ENCODE results near the gene PCGF3.

Gene PCGF3

GRCh38 chr4:706834-707598 lies 1.4 kb downstream of the PCGF3 start:
- no peaks in the 10 kb centered on the region for H3K36me3 ChIP-seq (ENCODE audit: insufficient read depth, low read length)
- peaks cover 57% of the 10 kb centered on the region for H3K79me2 ChIP-seq (ENCODE audit: insufficient read depth, low read length)
- peaks cover 29% of the 10 kb centered on the region for H3K4me1 ChIP-seq (ENCODE audit: insufficient read depth, low read length, poor library complexity, severe bottlenecking)
- H3K4me3 ChIP-seq (ENCODE audit: low read length, poor library complexity, severe bottlenecking) = peak overlapping the region; percentile 98
- H3K9me2 ChIP-seq (replicated peaks; ENCODE audit: low read depth, low read length) = no peaks in the 10 kb centered on the region
- peak overlapping the region; percentile 99 for H3K4me2 ChIP-seq (ENCODE audit: low read depth, low read length, poor library complexity, severe bottlenecking)
- H2AFZ ChIP-seq (ENCODE audit: low read length) = no peak overlapping the region
- H3K9ac ChIP-seq (ENCODE audit: low read depth, low read length, poor library complexity, severe bottlenecking) = peak overlapping the region; percentile 99
- peaks cover 31% of the 10 kb centered on the region for H4K20me1 ChIP-seq (ENCODE audit: insufficient read depth, low read length, poor library complexity, severe bottlenecking)
- TF ChIP-seq, protein P1, sequence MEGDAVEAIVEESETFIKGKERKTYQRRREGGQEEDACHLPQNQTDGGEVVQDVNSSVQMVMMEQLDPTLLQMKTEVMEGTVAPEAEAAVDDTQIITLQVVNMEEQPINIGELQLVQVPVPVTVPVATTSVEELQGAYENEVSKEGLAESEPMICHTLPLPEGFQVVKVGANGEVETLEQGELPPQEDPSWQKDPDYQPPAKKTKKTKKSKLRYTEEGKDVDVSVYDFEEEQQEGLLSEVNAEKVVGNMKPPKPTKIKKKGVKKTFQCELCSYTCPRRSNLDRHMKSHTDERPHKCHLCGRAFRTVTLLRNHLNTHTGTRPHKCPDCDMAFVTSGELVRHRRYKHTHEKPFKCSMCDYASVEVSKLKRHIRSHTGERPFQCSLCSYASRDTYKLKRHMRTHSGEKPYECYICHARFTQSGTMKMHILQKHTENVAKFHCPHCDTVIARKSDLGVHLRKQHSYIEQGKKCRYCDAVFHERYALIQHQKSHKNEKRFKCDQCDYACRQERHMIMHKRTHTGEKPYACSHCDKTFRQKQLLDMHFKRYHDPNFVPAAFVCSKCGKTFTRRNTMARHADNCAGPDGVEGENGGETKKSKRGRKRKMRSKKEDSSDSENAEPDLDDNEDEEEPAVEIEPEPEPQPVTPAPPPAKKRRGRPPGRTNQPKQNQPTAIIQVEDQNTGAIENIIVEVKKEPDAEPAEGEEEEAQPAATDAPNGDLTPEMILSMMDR (conservative IDR thresholded peaks at IDR 0.05; ENCODE audit: low read length) = no peak
- no peak for TF ChIP-seq EZH2phosphoT487 (IDR thresholded peaks at IDR 0.05; ENCODE audit: borderline replicate concordance)
- H3K9me3 ChIP-seq (ENCODE audit: insufficient read depth, low read depth, low read length) = no peaks in the 10 kb centered on the region
- H3K27me3 ChIP-seq (ENCODE audit: insufficient read depth, low read length, poor library complexity, severe bottlenecking) = peaks cover 5% of the 10 kb centered on the region
- no peaks in the 10 kb centered on the region for H3F3A ChIP-seq (ENCODE audit: low read depth)

DNA sequence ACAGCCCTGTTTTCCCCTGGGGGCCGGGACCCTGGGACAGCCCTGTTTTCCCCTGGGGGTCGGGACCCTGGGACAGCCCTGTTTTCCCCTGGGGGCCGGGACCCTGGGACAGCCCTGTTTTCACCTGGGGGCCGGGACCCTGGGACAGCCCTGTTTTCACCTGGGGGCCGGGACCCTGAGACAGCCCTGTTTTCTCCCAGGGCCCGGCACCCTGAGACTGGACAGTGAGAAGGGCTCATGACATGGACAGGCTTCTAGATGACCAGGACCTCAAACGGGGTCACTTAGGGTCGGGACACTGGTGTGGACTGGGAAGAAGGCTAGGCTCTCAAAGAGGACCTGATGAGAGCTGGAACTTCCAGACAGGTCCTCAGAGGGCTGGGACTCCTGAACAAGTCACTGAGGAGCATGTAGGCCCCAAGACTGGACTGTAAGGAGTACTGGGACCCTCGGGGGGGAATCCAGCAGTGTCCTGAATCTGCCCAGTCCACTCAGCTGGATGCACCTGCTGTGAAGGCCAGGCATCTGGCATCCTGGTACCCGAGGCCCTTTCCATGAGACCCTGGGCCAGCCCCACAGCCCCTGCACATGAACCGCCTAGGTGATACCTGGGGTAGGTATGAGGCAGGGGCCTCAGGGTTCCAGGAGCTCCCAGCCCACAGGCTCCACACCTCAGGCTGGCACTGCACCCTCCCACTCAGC lies 2.4 kb downstream of the PCGF3 start:
- H3K4me1 ChIP-seq (ENCODE audit: insufficient read depth, low read length, poor library complexity, severe bottlenecking) = peaks cover 29% of the 10 kb centered on the region
- no peaks in the 10 kb centered on the region for H3K9me3 ChIP-seq (ENCODE audit: insufficient read depth, low read depth, low read length)
- peak overlapping the region; percentile 98 for H3K4me3 ChIP-seq (ENCODE audit: low read length, poor library complexity, severe bottlenecking)
- TF ChIP-seq, protein P1 (conservative IDR thresholded peaks at IDR 0.05; ENCODE audit: low read length) = no peak
- H4K20me1 ChIP-seq (ENCODE audit: insufficient read depth, low read length, poor library complexity, severe bottlenecking) = peaks cover 31% of the 10 kb centered on the region
- H3K27me3 ChIP-seq (ENCODE audit: insufficient read depth, low read length, poor library complexity, severe bottlenecking) = peaks cover 5% of the 10 kb centered on the region
- peak overlapping the region; percentile 99 for H3K9ac ChIP-seq (ENCODE audit: low read depth, low read length, poor library complexity, severe bottlenecking)
- peaks cover 68% of the 10 kb centered on the region for H3K79me2 ChIP-seq (ENCODE audit: insufficient read depth, low read length)
- no peak overlapping the region for H2AFZ ChIP-seq (ENCODE audit: low read length)
- no peaks in the 10 kb centered on the region for H3F3A ChIP-seq (ENCODE audit: low read depth)
- H3K9me2 ChIP-seq (replicated peaks; ENCODE audit: low read depth, low read length) = no peaks in the 10 kb centered on the region
- peak overlapping the region; percentile 99 for H3K4me2 ChIP-seq (ENCODE audit: low read depth, low read length, poor library complexity, severe bottlenecking)
- H3K36me3 ChIP-seq (ENCODE audit: insufficient read depth, low read length) = no peaks in the 10 kb centered on the region

DNA sequence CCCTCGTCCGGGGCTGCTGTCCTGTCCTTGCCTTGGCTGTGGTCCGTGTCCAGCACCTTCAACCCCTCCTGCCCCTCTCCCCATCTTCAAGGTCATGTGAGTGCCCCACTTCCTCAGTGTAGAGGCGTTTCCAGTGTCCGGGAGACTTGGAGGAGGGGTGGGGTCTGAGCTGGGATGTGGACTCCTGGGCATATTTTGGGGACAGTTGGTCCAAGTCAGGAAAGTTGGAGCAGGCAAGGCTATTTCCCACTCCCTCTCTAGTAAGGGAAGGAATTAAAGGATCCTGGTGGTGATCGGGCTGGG lies 3.0 kb downstream of the PCGF3 start:
- peak overlapping the region; percentile 99 for H3K9ac ChIP-seq (ENCODE audit: low read depth, low read length, poor library complexity, severe bottlenecking)

More for the DNA sequence above, 3.0 kb downstream of the PCGF3 start:
- Histone ChIP-seq H3K4me1 (ENCODE audit: insufficient read depth, low read length, poor library complexity, severe bottlenecking) (peaks cover 29% of the 10 kb centered on the region), H3K27me3 (ENCODE audit: insufficient read depth, low read length, poor library complexity, severe bottlenecking) (peaks cover 5% of the 10 kb centered on the region), H3K9me2 (replicated peaks; ENCODE audit: low read depth, low read length) (no peaks in the 10 kb centered on the region), H4K20me1 (ENCODE audit: insufficient read depth, low read length, poor library complexity, severe bottlenecking) (peaks cover 34% of the 10 kb centered on the region), H3K9me3 (ENCODE audit: insufficient read depth, low read depth, low read length) (no peaks in the 10 kb centered on the region), H3K36me3 (ENCODE audit: insufficient read depth, low read length) (no peaks in the 10 kb centered on the region), H3K4me2 (ENCODE audit: low read depth, low read length, poor library complexity, severe bottlenecking) (peak overlapping the region; percentile 99), H3F3A (ENCODE audit: low read depth) (no peaks in the 10 kb centered on the region), H3K4me3 (ENCODE audit: low read length, poor library complexity, severe bottlenecking) (peak overlapping the region; percentile 98), H2AFZ (ENCODE audit: low read length) (no peak overlapping the region), H3K79me2 (ENCODE audit: insufficient read depth, low read length) (peaks cover 73% of the 10 kb centered on the region)
- TF ChIP-seq EZH2phosphoT487 (IDR thresholded peaks at IDR 0.05; ENCODE audit: borderline replicate concordance) = no peak
- TF ChIP-seq, protein P1 (conservative IDR thresholded peaks at IDR 0.05; ENCODE audit: low read length) = no peak

All from Loucy (cell line).